Endothelial cell of umbilical vein (primary cell): Measurements from ENCODE around the gene RECK.

Experiments used
- CTCF ChIP-seq, 2 donors: IDR thresholded peaks; 1 replicate in 1 of 2; 2 replicates in 1 of 2; pipeline ENCODE4 v1.5.1; 2011; ENCODE audit warnings: low read length in 2 of 2, mild to moderate bottlenecking in 2 of 2, moderate library complexity in 2 of 2, control low read depth in 1 of 2, inconsistent platforms in 1 of 2, low read depth in 1 of 2; ENCODE audit not compliant: insufficient read depth in 1 of 2; ENCODE audit errors: extremely low read depth in 1 of 2
- EZH2 ChIP-seq: IDR thresholded peaks from 2 replicates; pipeline ENCODE4 v1.6.1; 2012; ENCODE audit warnings: borderline replicate concordance, low read depth, mild to moderate bottlenecking, moderate library complexity, low read length, inconsistent platforms; ENCODE audit not compliant: severe bottlenecking
- JUN ChIP-seq: IDR thresholded peaks from 2 replicates; pipeline ENCODE4 v1.6.1; 2011; ENCODE audit warnings: borderline replicate concordance, low read depth; ENCODE audit not compliant: insufficient read length, insufficient read depth
- MAX ChIP-seq: IDR thresholded peaks from 2 replicates; pipeline ENCODE4 v1.6.1; 2011; ENCODE audit not compliant: insufficient read depth, insufficient read length
- MYC ChIP-seq: IDR thresholded peaks from one replicate; pipeline ENCODE4 v1.6.1; 2011; ENCODE audit warnings: mild to moderate bottlenecking, low read depth, low read length
- POLR2A ChIP-seq: IDR thresholded peaks from 2 replicates; pipeline ENCODE4 v1.6.1; 2012; ENCODE audit warnings: low read depth, mild to moderate bottlenecking, control low read depth, low read length
- POLR2AphosphoS5 ChIP-seq: IDR thresholded peaks from 2 replicates; pipeline ENCODE4 v1.6.1; 2012; ENCODE audit warnings: low read depth, mild to moderate bottlenecking, control low read depth, low read length, moderate library complexity; ENCODE audit not compliant: insufficient read depth

DNA sequence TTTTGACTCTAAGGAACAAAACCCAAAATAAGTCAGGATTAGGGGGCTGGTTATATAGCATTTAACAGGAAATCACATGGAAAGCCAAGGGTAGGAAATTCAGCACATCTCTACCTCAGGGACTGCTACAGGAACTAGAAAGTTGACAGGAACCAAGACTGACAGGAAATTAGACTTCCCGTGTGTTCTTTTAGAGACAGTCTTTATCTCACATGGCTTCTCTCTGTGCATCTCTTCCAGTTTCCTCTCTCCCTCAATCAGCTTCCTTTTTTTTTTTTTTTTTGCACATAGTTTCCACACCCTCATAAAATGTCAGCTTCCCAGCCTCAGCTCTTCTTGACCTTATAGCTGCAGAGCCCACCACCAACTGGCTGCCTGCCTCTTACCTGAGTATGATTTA is 4.8 kb downstream of the RECK start:
- TF ChIP-seq EZH2 (no peak), CTCF (IDR thresholded peaks at IDR 0.05; ENCODE audit: extremely low read depth in 1 of 2, insufficient read depth in 1 of 2, low read depth in 1 of 2, low read length in 2 of 2) (no peak), MYC (no peak), POLR2AphosphoS5 (peak; percentile 26), POLR2A (no peak), MAX (no peak), JUN (no peak)
